Stromal cell of bone marrow (primary cell): ENCODE data around the gene VEGFA.

Experiments used
- DNase-seq: peaks from one replicate; pipeline ENCODE4 v3.0.0-alpha.2; 2012; ENCODE audit warnings: low read depth

VEGFA gene

DNA sequence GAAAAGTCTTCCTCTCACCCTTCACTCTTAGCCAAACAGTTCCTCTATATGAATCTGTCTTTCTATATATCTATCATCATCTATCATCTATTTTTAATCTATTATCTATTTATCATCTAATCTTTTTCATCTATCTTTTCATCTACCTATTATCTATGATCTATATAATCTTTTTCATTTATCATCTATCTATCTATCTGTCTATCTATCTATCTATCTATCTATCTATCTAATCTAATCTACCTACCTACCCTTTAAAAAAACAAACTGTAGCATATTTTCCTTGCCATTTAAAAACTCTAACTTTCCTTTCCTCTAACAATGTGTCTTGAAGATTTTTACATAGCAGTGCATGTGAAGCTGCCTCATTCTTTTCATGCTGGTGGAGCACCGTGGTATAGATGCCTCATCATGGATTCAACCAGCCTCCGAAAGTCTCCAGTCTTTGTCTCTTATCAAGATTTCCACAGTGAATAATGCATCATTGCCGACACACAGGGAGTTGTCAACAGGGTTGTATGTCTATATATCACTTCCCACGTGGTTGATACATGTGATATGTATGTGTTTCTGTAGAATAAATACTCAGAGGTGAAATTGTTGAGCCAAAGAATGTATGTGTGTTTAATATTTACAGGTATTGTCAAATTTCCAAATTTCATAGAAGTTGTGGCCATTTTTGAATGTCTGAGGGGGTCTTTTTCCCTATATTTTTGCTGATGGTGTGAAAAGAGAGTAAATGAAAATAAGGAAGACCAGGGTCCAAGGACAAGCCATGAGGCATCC is 51.3 kb downstream of the VEGFA start:
- no peak for DNase-seq

DNA sequence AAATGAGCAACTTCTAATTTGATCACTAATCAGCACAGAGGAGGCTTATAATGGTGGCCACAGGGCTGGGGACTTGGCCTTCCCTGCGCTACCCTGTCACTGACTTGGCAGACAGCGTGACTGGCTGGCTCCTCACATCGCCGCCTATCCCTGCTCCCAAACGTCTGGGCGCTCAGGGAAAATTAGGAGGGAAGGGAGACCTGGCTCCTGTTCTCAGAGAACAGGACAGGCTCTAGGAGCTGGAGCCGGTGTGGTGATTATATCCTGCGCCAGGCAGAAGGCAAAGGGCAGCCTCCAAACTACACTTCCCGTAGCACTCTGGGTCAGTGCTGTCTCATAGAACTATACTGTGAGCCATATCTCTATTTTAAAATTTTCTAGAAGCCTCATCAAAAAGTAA is 53.4 kb downstream of the VEGFA start:
- no peak for DNase-seq

DNA sequence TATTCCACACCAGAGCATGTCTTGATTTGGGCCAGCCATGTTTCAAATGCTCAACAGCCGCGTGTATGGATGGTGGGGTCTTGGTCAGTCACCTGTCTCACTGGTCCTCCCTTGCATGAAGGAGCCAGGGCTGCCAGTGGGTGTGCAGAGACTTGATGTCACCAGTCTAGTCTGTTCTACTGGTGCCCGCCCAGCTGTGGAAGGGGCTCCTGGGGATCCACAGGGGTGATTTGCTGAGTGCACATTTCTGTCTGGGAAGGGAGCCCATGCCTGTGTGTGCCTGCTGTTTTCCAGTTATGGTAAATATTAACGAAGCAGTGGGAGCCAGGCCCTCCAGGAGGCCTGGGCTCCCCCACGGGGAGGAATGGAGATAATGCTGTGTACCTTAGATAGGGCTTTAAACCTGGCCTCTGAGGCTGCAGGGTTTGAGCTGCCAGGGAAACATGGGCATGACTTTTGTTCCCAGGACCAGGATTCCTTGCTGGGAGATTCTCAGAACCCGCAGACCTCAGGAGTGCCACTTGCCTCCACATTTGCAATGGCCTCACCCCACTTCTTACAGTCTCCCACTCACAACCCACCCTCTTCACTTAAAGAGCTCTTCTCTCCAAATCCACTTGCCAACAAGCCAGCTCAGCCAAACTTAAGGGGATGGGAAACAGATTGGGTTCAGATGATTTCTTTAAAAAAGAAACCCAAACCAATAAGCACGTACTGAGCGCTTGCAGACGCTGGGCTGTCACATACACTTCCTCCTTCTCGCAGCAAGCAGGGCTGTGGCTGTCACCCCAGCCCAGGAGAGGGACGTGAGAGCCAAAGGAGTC is 54.1 kb downstream of the VEGFA start:
- DNase-seq, result no peak

DNA sequence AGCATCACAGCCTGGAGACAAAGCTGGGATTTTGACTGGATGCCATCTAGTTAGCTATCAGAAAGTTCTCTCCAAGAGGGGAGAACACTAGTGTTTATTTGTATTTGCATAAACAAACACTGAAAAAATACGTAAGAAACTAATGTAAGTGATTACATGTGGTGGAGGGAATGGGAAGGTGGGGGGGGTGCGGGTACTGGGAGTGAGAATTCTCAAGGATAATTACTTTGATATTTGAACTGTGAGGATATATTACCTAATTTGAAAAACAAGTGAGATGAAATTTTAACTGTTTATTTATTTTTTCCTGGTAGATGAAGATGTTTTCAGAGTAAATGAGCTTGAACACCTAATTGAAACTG is 54.7 kb downstream of the VEGFA start:
- DNase-seq, result no peak

DNA sequence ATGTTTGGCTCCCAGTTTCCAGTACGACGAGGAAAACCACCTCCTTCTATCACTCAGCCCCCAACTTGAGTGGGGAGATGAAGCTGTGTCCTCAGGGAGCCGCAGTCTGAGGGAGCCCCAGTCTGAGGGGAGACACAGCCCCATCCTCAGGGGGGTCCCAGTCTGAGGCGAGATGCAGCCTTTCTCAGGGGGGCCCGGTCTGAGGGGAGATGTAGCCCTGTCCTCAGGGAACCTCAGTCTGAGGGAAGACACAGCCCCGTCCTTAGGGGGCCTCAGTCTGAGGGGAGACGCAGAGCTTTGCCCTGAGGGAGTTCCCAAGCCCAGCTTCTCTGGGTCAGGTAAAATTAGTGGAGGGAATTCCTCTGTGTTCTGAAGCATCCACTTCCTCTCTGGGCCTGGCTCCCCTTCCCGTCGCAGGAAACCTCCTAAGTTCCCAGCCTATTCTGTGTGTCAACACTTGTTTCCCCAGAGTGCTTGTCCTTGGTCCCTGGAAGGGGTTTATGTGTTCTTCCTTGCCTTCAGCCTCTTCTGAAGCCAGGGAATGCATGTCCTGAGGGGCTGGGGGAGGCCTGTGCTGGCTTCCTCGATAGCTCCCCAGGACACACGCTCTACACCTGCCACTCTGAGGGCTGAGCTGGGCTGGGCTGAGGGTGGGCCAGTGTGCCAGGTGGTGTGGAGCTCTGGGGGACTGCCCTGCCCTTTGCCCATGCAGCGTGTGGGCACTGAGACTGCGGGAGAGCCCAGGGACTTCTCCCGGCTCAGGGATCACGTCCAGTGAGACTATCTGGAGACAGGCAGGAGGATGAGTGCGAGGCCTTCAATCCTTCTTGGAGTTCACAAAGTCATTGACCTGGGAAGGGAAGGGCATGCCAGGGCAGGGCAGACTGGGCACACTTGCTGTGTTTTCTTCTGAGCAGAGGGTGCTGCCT is 55.4 kb downstream of the VEGFA start:
- no peak for DNase-seq

DNA sequence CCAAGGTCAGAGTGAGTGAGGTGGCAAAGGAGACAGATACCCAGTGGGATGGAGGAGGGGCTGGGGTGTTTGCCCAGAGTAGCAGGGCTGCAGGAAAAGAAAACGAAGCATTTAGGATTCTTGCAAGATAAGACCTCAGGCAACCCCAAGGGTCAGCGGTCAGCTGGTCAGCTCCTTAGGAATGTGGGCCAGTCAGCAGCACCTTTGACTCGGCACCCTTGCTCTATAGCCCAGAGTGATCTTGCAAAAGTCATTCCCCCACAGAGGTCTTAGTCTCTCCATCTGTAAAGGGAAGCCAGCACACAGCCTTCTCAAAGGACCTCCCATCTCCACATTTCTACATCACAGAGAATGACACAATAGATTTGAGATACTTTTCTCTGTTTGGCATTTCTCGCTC is 56.7 kb downstream of the VEGFA start:
- no peak for DNase-seq

DNA sequence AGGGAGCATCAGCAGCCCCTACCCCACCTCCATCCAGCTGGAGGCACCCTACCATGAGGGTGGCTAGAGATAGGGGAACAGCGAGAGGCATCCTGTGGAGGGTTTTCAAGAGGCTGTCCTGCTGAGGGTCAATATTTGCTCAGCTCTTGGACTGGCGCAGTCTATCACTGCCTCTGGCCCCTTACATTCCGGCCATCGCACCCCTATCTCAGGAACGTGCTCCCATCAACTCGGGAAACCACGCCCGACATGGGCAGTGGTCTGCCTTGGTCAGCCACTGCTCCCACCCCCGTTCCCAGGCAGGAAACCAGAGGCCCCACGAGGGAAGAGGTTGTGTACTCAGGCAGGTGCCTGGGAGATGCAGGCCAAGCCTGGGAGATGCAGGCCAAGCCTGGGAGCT is 57.9 kb downstream of the VEGFA start:
- no peak for DNase-seq

DNA sequence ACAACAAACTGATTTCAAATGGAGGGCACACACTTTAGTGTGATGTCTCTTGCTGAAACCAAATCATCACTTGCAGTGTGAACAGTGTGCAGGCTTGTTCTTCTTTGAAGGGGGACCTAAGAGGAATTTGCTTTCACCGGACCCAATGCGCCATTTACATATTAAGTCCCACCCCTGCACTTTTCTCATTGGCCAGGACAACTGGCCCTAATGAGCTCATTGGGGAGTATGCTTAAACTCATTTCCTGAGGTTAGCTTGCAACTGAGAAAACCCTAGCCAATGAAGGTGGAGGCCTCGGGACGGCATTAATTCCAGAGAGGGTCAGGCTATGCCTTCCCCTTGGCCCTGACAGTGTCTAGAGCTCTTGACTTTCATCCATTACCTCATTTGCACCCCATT is 58.7 kb downstream of the VEGFA start:
- no peak for DNase-seq

DNA sequence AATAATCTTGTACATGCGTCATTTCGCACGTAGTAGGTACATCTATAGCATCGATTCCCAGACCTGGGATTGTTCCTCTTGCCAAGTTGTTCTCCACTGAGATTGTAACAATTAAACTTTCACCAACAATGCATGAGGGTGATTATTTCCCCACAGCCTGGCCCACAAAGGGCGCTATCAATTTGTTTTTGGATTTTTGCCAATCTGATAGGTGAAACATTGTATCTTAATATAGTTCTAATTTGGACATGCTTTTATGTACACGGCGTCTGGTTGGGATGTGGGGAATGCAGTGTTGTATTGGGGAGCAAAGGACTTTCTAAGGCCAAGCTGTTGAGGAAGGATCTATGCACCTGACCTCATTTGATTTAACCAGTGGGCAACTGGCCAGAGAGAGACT is 59.5 kb downstream of the VEGFA start:
- no peak for DNase-seq

DNA sequence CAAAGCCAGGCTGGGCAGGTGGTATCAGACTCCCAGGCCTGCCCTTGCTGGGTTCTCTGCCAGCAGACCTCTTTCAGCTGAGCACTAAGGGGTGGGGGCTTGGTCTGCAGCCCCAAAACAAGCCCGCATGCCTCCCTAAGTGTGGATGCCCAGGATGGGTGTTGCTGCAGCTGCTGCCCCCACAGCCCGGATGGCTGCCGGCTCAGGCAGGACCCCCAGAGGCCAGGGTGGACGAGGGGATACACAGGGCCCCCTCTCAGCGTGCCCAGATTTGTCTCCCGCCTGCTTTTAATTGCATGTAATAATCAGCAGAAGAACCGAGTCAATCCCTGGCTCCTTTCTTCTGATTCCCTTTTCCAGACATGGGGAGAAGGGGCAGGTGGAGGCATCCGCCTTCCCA is 60.8 kb downstream of the VEGFA start:
- DNase-seq, result no peak

DNA sequence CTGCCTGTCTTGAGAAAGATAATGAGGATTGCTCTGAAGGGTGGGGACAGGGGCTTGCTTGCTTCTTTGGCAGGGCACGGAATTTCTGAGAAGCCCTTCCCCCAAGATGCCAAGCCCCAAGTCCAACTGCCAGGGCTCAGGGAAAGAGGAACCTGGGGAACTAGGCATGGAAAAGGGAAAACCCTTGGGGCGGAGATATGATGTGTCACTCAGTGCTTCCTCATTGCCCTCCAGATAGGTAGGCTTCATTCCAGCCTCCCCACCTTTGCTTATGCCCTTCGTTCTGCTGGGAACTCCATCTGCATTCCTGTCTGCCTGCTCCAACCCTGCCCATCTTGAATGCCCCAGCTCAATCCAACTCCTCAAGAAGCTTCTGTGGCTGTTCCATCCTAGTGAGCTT is 61.2 kb downstream of the VEGFA start:
- no peak for DNase-seq

DNA sequence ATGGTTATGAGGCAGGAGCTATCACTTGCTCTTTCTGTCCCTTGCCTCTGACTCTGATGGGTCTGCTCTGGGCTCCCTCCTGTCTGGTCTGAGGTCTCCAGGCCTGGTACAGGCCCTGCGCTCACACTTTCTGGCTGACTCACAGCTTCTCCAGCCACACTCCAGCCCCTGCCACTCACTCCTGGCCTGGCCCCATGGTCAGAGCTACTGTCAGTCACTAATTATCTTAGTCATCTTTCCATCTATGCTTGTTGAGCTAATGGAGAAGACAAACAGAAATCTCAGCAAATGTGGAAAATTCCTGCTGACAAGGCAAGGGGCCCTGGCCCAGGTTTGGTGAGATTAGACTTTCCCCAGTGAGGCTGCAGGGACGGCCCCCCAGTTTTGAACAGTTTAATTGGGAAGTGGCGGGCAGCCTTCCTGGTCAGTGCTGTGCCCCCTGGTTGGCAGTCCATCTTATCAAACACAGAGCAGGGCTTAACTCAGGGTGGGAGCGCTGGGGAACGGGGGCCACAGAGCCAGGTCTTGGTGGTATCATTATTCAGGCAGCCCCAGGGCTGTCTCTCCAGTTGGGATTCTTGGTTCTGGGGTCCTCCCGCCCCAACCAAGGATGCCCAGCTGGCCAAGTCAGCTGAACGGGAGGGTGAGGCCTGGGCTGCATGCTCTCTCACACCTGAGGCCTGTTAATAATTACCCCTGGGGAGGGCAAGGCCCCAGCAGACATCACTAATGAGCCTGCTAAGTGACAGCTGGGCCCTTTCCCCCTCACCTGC is 63.4 kb downstream of the VEGFA start:
- DNase-seq, result no peak

DNA sequence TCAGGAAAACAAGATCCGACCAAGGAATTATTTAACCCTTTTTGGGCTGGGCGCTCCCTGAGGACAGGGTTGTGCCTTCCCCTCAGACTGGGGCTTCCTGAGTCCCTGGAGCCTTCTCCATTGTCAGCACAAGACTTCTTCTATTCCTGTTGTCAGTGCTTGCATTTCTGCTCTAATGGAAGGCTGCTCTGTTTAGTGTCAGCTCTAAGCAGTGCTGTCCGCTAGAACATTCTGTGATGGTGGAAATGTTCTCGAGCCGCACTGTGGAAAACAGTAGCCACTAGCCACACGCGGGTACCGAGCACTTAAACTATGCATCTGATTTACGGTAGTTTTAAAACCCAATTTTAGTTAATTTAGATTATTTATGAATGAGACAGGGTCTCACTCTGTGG is 64.0 kb downstream of the VEGFA start:
- no peak for DNase-seq

DNA sequence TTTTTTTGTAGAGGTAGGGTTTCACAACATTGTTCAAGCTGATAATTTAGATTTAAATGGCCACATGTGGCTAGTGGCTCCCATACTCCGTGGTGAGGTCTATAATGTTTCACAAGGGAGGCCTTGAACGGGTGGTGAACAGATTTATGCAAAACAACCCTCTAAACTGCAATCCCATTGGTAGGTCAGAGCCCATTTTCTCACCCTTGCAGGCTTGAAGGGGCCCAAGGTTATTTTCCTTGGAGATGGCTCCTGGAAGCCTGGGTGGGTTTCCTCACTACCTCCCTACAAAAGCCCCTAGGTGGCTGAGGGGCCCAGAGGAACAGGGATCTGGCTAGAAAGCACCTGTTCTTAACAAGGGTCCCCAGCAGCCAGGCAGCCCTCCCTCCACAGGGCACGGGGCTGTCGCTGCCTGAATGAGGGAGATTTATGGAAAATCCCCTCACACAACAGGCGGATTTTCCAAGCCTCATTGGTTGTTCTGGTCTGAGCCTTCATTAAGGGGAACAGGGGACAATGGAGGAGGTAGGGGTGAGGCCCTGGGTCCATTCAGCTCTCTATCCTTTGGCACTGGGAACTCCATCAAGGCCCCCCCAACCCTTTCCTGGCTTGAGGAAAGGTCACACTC is 64.6 kb downstream of the VEGFA start:
- DNase-seq, result no peak

DNA sequence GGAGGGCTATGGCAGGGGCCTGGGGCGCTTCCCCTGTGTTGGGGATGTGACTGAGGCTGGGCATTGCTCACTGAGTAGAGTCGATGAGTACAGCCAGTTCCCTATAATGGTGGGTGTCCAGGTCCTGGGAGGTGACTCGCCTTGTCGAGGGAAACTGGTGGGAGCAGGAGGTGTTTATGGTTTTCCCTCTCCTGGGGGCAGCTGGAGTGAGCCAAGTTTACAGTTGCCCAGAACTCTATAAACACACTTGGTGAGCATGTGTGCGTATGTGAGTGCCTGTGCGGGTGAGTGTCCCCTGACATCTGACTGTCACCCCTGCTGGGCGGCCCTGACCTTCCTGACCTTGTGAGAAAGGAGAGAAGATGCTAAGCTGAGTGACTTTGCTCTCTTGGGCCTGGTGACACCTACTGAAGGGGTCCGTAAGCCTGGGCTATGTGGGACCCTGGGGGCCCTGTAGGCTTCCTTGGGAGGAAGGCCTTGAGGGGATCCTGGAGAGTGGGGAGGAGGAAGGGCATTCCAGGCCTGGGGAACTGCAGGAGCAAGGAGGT is 65.9 kb downstream of the VEGFA start:
- no peak for DNase-seq
